Measurements from ENCODE around the gene PITPNM3.

DNA sequence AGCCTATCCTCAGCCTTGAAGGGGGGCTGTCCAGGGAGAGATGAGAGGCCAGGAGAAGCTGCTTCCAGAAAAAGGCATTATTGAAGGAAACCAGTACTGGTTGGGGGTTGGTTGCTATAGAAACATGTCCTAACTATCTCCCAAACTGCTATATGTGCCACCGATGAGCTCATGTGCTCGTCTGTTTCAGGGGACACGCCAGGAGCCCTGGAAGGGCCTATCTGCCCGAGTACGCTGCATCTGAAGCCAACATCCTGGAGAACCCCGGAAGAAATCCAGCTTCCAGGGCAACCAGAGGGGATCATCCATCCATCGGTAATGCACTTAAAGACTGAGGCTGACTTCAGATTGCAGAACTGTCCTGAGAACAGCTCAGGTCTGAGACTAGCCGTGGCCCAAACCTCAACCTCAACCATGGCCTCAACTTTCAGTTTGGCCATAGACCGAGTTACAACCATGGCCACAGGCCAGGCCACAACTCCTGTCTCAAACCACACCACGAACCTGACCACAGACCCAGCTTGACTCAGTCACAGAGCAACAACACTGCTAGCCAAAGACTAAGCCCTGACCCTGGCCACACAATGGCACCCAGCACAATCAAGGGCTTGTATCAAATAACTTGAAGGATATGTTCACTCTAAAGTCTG lies 10.2 kb downstream of the PITPNM3 start:
- TF ChIP-seq CTCF (IDR thresholded peaks at IDR 0.05) (no peak), POLR2AphosphoS5 (IDR thresholded peaks at IDR 0.05) (no peak), POLR2A (IDR thresholded peaks at IDR 0.05) (no peak), EP300 (IDR thresholded peaks at IDR 0.05) (no peak)
